CD4-positive, alpha-beta T cell treated with Interleukin-6 at 100 ng/mL for 8 hours (primary cell): Measurements from ENCODE around the gene OR52M1.

Experiments used
- DNase-seq: peaks from one replicate; pipeline ENCODE4 v3.0.0-alpha.2; 2020; ENCODE audit warnings: mixed read lengths, low spot score

OR52M1 gene

GRCh38 chr11:4569075-4569474 lies 24.1 kb downstream of the OR52M1 start:
- no peak for DNase-seq

- no peak for DNase-seq
These were observed 31.9 kb downstream of the OR52M1 start for GRCh38 chr11:4576880-4577279.

- no peak for DNase-seq
These were observed 32.8 kb downstream of the OR52M1 start for GRCh38 chr11:4577761-4578160.

GRCh38 chr11:4578624-4579023 lies 33.6 kb downstream of the OR52M1 start:
- no peak for DNase-seq

GRCh38 chr11:4580124-4580523 lies 35.1 kb downstream of the OR52M1 start:
- DNase-seq = no peak

GRCh38 chr11:4581443-4581842 lies 36.5 kb downstream of the OR52M1 start, which contains the start of gene OR52I2:
TSS of gene OR52I2 (plus strand) at chr11:4581743.
- DNase-seq = no peak

- DNase-seq = no peak
These were observed 44.0 kb downstream of the OR52M1 start for GRCh38 chr11:4589017-4589416.

- DNase-seq = no peak
These were observed 48.7 kb downstream of the OR52M1 start, which contains the start of gene OR52I1 for GRCh38 chr11:4593739-4594138. TSS of gene OR52I1 (plus strand) at chr11:4594039. CDS start at chr11:4594039, 0 bp downstream.
